A673 (cell line): ENCODE measurements around the gene ABCG8.

Experiments used
- EZH2 ChIP-seq: fragments of 200-600 bp; sonication (generic); IDR thresholded peaks from 2 replicates; pipeline ENCODE4 v1.6.1; 2017; ENCODE audit warnings: borderline replicate concordance, low read depth, mild to moderate bottlenecking, mixed read lengths, antibody characterized with exemption, low read length; ENCODE audit not compliant: poor library complexity, severe bottlenecking
- TF ChIP-seq, protein P1 (sequence below): fragments of 300-800, 200-600 bp; sonication (generic); conservative IDR thresholded peaks from 2 replicates; pipeline ENCODE4 v1.5.1; 2017; ENCODE audit warnings: low read depth, mild to moderate bottlenecking, antibody characterized with exemption, low read length, moderate library complexity, mixed read lengths

DNA sequence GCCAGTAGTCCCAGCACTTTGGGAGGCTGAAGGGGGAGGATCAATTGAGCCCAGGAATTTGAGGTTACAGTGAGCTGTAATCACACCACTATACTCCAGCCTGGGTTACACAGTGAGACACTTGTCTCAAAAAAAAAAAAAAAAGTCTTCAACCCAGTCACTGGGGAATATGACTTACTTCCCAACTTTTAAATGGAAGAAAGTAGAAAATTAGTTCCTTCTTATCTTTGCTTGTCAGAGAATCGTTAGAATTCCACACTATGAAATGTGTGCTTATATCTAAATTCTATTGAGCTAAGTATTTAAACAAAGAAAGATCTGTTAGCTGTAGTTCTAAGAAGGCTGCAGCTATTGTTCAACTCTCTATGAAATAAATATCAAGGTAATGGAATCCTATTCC, 42.6 kb upstream of the ABCG8 start:
- TF ChIP-seq, protein P1, sequence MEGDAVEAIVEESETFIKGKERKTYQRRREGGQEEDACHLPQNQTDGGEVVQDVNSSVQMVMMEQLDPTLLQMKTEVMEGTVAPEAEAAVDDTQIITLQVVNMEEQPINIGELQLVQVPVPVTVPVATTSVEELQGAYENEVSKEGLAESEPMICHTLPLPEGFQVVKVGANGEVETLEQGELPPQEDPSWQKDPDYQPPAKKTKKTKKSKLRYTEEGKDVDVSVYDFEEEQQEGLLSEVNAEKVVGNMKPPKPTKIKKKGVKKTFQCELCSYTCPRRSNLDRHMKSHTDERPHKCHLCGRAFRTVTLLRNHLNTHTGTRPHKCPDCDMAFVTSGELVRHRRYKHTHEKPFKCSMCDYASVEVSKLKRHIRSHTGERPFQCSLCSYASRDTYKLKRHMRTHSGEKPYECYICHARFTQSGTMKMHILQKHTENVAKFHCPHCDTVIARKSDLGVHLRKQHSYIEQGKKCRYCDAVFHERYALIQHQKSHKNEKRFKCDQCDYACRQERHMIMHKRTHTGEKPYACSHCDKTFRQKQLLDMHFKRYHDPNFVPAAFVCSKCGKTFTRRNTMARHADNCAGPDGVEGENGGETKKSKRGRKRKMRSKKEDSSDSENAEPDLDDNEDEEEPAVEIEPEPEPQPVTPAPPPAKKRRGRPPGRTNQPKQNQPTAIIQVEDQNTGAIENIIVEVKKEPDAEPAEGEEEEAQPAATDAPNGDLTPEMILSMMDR = no peak
- TF ChIP-seq EZH2 = no peak
